Spleen (tissue), 7 donors: ENCODE measurements around the gene NUP107.

Experiments
- POLR2A ChIP-seq, 3 donors: fragments of 450-650 bp; IDR thresholded peaks; one replicate each; pipeline ENCODE4 v1.5.1; 2017; ENCODE audit warnings: antibody characterized with exemption in 3 of 3, mild to moderate bottlenecking in 1 of 3
- POLR2AphosphoS5 ChIP-seq, 3 donors: sonication (generic); formaldehyde crosslinking; IDR thresholded peaks; one replicate each; pipeline ENCODE4 v1.5.1; 2017; ENCODE audit warnings: antibody characterized with exemption in 3 of 3
- TF ChIP-seq, protein P1 (sequence below), 11 experiments: fragments of 200-600 bp in 7 of 11; fragments of 450-650 bp in 4 of 11; sonication (generic) in 4 of 11; IDR thresholded peaks in 8 of 11; conservative IDR thresholded peaks in 3 of 11; 1 replicate in 7 of 11; 2 replicates in 4 of 11; pipeline versions ENCODE4 v1.4.0 to v1.8.0; 2016 to 2021; ENCODE audit warnings: antibody characterized with exemption in 11 of 11, inconsistent platforms in 4 of 11, mild to moderate bottlenecking in 1 of 11
- donor health status: DM: no; HTN: no; CAD: no; lungs with moderate emphysema.
- donor health status: DM: no; HTN: no; CAD: no.
- donor health status: DM: no; HTN: no; CAD: no.

- TF ChIP-seq, protein P1, sequence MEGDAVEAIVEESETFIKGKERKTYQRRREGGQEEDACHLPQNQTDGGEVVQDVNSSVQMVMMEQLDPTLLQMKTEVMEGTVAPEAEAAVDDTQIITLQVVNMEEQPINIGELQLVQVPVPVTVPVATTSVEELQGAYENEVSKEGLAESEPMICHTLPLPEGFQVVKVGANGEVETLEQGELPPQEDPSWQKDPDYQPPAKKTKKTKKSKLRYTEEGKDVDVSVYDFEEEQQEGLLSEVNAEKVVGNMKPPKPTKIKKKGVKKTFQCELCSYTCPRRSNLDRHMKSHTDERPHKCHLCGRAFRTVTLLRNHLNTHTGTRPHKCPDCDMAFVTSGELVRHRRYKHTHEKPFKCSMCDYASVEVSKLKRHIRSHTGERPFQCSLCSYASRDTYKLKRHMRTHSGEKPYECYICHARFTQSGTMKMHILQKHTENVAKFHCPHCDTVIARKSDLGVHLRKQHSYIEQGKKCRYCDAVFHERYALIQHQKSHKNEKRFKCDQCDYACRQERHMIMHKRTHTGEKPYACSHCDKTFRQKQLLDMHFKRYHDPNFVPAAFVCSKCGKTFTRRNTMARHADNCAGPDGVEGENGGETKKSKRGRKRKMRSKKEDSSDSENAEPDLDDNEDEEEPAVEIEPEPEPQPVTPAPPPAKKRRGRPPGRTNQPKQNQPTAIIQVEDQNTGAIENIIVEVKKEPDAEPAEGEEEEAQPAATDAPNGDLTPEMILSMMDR (IDR thresholded peaks at IDR 0.05 in 8 of 11, conservative IDR thresholded peaks at IDR 0.05 in 3 of 11): no peak
- TF ChIP-seq POLR2A (IDR thresholded peaks at IDR 0.05) (no peak), POLR2AphosphoS5 (IDR thresholded peaks at IDR 0.05) (no peak)
Observed at GRCh38 chr12:68765696-68766095, 78.9 kb downstream of the NUP107 start.
